Measurements from ENCODE around the gene FAM168B.

FAM168B gene

GRCh38 chr2:131058214-131058843 is 34.9 kb downstream of the FAM168B start:
- DNase-seq (ENCODE audit: insufficient read length, low spot score) (no peak), FAIRE-seq (no peak)
- no peak for TF ChIP-seq SPI1 (IDR thresholded peaks at IDR 0.05; ENCODE audit: low read depth, low read length)
- no peak for TF ChIP-seq POU2F2 (IDR thresholded peaks at IDR 0.05; ENCODE audit: low read depth, low read length)
- no peak for TF ChIP-seq PAX5 (IDR thresholded peaks at IDR 0.05; ENCODE audit: insufficient read depth, low read length, severe bottlenecking)
- no peak for TF ChIP-seq POLR2AphosphoS5 (IDR thresholded peaks at IDR 0.05; ENCODE audit: low read depth, low read length)
- no peak for TF ChIP-seq POLR2A (IDR thresholded peaks at IDR 0.05; ENCODE audit: low read depth, low read length)
- TF ChIP-seq TAF1 (IDR thresholded peaks at IDR 0.05; ENCODE audit: low read depth, low read length), result no peak

GRCh38 chr2:131056932-131057287 is 36.4 kb downstream of the FAM168B start:
- TF ChIP-seq POLR2A (IDR thresholded peaks at IDR 0.05; ENCODE audit: low read depth, low read length) (no peak), PAX5 (IDR thresholded peaks at IDR 0.05; ENCODE audit: insufficient read depth, low read length, severe bottlenecking) (no peak), POU2F2 (IDR thresholded peaks at IDR 0.05; ENCODE audit: low read depth, low read length) (no peak), POLR2AphosphoS5 (IDR thresholded peaks at IDR 0.05; ENCODE audit: low read depth, low read length) (no peak), TAF1 (IDR thresholded peaks at IDR 0.05; ENCODE audit: low read depth, low read length) (no peak), SPI1 (IDR thresholded peaks at IDR 0.05; ENCODE audit: low read depth, low read length) (no peak)
- FAIRE-seq (no peak), DNase-seq (ENCODE audit: insufficient read length, low spot score) (no peak)

GRCh38 chr2:131056204-131056931 is 36.9 kb downstream of the FAM168B start:
- FAIRE-seq (no peak), DNase-seq (ENCODE audit: insufficient read length, low spot score) (no peak)
- TF ChIP-seq POLR2AphosphoS5 (IDR thresholded peaks at IDR 0.05; ENCODE audit: low read depth, low read length) (peak; percentile 32; the same call in 1 of the 2 replicates), POLR2A (IDR thresholded peaks at IDR 0.05; ENCODE audit: low read depth, low read length) (no peak), TAF1 (IDR thresholded peaks at IDR 0.05; ENCODE audit: low read depth, low read length) (no peak), POU2F2 (IDR thresholded peaks at IDR 0.05; ENCODE audit: low read depth, low read length) (no peak), PAX5 (IDR thresholded peaks at IDR 0.05; ENCODE audit: insufficient read depth, low read length, severe bottlenecking) (no peak)

GRCh38 chr2:131055169-131056065 is 37.8 kb downstream of the FAM168B start:
- DNase-seq (ENCODE audit: insufficient read length, low spot score), result no peak

GRCh38 chr2:131054488-131054887 is 38.8 kb downstream of the FAM168B start:
- FAIRE-seq (no peak), DNase-seq (ENCODE audit: insufficient read length, low spot score) (no peak)

More at GRCh38 chr2:131055169-131056065, 37.8 kb downstream of the FAM168B start:
- TF ChIP-seq SPI1 (IDR thresholded peaks at IDR 0.05; ENCODE audit: low read depth, low read length) (no peak), POU2F2 (IDR thresholded peaks at IDR 0.05; ENCODE audit: low read depth, low read length) (no peak), POLR2AphosphoS5 (IDR thresholded peaks at IDR 0.05; ENCODE audit: low read depth, low read length) (no peak), TAF1 (IDR thresholded peaks at IDR 0.05; ENCODE audit: low read depth, low read length) (no peak), POLR2A (IDR thresholded peaks at IDR 0.05; ENCODE audit: low read depth, low read length) (no peak), PAX5 (IDR thresholded peaks at IDR 0.05; ENCODE audit: insufficient read depth, low read length, severe bottlenecking) (no peak)
- no peak for FAIRE-seq

GRCh38 chr2:131052741-131053263 is 40.5 kb downstream of the FAM168B start:
- no peak for FAIRE-seq
- TF ChIP-seq POLR2A (IDR thresholded peaks at IDR 0.05; ENCODE audit: low read depth, low read length), result no peak
- no peak for TF ChIP-seq TAF1 (IDR thresholded peaks at IDR 0.05; ENCODE audit: low read depth, low read length)
- no peak for TF ChIP-seq PAX5 (IDR thresholded peaks at IDR 0.05; ENCODE audit: insufficient read depth, low read length, severe bottlenecking)
- TF ChIP-seq SPI1 (IDR thresholded peaks at IDR 0.05; ENCODE audit: low read depth, low read length), result no peak

More at GRCh38 chr2:131054488-131054887, 38.8 kb downstream of the FAM168B start:
- TF ChIP-seq POU2F2 (IDR thresholded peaks at IDR 0.05; ENCODE audit: low read depth, low read length) (no peak), TAF1 (IDR thresholded peaks at IDR 0.05; ENCODE audit: low read depth, low read length) (no peak), SPI1 (IDR thresholded peaks at IDR 0.05; ENCODE audit: low read depth, low read length) (no peak)

GRCh38 chr2:131050896-131051295 is 42.4 kb downstream of the FAM168B start:
- FAIRE-seq (no peak), DNase-seq (ENCODE audit: insufficient read length, low spot score) (no peak)

More at GRCh38 chr2:131052741-131053263, 40.5 kb downstream of the FAM168B start:
- no peak for DNase-seq (ENCODE audit: insufficient read length, low spot score)

GRCh38 chr2:131049150-131049718 is 44.0 kb downstream of the FAM168B start:
- no peak for FAIRE-seq
- no peak for TF ChIP-seq TAF1 (IDR thresholded peaks at IDR 0.05; ENCODE audit: low read depth, low read length)
- no peak for TF ChIP-seq PAX5 (IDR thresholded peaks at IDR 0.05; ENCODE audit: insufficient read depth, low read length, severe bottlenecking)
- no peak for TF ChIP-seq SPI1 (IDR thresholded peaks at IDR 0.05; ENCODE audit: low read depth, low read length)
- no peak for TF ChIP-seq POLR2A (IDR thresholded peaks at IDR 0.05; ENCODE audit: low read depth, low read length)
- TF ChIP-seq POLR2AphosphoS5 (IDR thresholded peaks at IDR 0.05; ENCODE audit: low read depth, low read length), result no peak
- TF ChIP-seq POU2F2 (IDR thresholded peaks at IDR 0.05; ENCODE audit: low read depth, low read length), result no peak
- DNase-seq (ENCODE audit: insufficient read length, low spot score), result no peak

More at GRCh38 chr2:131050896-131051295, 42.4 kb downstream of the FAM168B start:
- TF ChIP-seq PAX5 (IDR thresholded peaks at IDR 0.05; ENCODE audit: insufficient read depth, low read length, severe bottlenecking) (no peak), POLR2AphosphoS5 (IDR thresholded peaks at IDR 0.05; ENCODE audit: low read depth, low read length) (no peak), SPI1 (IDR thresholded peaks at IDR 0.05; ENCODE audit: low read depth, low read length) (no peak), POU2F2 (IDR thresholded peaks at IDR 0.05; ENCODE audit: low read depth, low read length) (no peak), POLR2A (IDR thresholded peaks at IDR 0.05; ENCODE audit: low read depth, low read length) (no peak), TAF1 (IDR thresholded peaks at IDR 0.05; ENCODE audit: low read depth, low read length) (no peak)
